Stimulated activated CD8-positive, alpha-beta memory T cell treated with anti-CD3 and anti-CD28 coated beads, Interleukin-4, amount 100 ng/mL, for 1 hour (primary cell): Measurements from ENCODE around the gene KRT33B.

Source experiments
- DNase-seq, 2 donors: peaks; one replicate each; pipeline ENCODE4 v3.0.0-alpha.2; 2020; ENCODE audit warnings: low read depth in 2 of 2, low spot score in 1 of 2

KRT33B gene

GRCh38 chr17:41325611-41326010, 44.0 kb downstream of the KRT33B start:
- no peak for DNase-seq

- DNase-seq: no peak
These were observed 44.5 kb downstream of the KRT33B start for GRCh38 chr17:41325126-41325525.

DNA sequence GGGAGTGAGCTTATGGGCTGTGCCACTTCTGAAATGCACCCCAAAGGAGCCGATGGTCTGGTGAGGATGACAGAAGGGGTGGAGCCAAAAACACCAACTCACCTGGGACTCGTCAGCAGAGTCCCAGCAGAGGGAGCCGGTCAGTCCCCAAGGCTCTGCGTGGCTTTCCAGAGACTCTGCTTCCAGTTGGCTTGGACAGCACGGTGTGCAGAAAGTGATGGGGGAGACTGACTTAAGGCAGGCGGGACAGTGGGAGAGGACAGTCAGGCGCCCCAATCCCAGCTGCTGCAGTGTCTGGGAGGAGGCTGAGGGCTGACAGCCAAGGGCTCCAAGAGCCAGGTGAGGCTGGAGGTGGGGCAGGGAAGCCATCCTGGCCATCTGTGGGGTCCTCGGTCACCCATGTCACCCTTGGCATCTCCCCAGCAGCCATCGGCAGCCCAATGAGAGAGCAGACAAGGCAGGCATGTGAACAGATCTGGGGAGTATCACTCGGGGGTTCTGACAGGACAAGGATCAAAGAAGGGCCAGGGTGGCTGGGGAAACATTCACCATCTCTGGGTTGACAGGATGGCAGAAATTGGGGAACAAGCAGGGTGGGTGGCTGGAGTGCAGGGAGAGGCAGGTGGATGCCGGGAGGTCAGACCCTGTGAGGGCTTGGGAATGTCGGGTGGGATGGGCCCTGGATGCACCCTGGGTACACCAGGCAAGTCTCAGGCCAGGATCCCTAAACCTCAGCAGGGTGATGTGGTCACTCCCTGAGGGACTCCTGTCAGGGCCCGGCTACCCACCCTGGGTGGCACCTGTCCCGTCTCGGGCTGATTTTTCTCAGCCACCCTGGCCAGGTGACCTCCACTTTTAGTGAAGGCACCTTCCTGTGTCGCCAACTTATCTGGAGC, 45.2 kb downstream of the KRT33B start:
- no peak for DNase-seq

GRCh38 chr17:41322903-41323895, 46.4 kb downstream of the KRT33B start:
- DNase-seq: no peak

DNA sequence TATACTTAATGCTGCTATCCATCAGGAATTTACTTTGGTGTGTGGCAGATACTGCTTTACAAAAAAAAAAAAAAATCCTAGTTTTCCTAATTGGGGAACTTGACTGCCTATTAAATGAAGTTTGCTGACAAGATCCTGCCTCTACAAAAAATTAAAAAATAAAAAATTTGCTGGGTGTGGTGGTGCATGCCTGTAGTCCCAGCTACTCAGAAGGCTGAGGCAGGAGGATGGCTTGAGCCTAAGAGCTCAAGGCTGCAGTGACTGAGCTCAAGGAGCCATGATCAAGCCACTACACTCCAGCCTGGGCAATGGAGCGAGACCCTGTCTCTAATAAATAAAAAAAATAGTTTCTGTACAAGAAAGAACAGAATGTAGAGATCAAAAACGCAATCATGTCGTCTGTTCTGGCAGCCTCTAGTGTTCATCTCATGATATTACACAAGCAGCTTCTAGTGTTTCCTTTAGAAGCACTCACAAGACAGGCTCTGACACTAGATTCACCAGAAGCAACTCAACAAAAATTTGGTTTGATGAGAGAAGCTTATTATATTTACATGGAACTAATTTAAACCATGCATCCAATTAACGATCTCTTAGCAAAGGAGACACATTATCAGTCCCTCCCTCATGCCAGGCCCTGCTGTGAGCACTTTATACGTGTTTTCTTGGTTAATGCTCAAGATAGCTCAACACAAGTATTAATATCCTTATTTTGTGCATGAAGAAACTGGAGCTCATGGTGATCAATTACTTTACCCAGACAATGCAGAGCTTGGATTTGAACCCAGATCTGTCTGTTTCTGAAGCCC, 47.3 kb downstream of the KRT33B start:
- DNase-seq: no peak

DNA sequence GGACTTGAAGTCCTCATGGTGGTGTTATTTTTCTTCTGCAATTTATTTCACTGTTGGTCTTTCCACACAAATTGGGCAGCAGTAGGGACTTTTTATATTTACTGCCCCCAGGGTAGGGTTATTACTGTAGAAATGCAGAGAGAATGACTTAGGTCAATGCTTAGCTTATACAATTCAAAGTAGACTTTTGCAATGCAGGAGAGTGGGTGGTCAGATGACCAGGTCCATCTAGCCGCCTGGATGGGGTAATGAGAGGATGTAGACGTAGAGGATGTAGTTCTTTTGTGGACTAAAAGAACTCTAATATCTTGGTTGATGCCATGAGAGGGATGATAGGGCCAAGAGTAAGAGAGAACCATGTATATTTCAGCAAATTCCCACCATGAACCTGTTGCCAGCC, 51.4 kb downstream of the KRT33B start:
- DNase-seq: no peak

DNA sequence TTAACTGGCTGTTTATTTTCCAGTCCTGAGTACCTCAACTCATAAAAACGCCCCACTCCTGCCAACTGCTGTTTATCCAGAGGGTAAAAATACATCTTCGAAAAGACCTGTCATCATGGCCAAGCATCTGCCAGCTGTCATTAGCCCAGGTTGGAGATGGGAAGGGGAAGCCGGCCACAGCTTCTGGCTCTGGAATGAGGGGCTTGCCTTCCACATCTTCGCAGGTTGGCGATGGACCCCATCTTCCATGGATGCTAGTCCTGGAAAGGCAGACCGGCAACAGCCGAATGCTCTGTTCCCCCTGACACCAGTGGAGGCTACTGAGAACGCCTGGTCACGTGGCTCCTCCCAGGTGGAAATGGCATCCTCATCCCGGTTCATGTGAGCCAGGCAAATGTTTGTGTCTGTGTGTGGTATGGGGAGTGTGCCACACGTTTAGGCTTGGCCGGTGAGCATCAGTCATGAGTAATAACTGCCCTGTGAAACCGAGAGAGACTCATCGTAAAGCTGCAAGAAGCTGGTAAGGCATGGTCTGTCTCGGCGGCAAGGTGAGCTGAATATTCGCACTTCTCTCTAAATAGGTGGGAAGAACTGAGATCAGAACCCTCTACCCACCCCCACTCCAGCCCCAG, 53.7 kb downstream of the KRT33B start:
- no peak for DNase-seq

DNA sequence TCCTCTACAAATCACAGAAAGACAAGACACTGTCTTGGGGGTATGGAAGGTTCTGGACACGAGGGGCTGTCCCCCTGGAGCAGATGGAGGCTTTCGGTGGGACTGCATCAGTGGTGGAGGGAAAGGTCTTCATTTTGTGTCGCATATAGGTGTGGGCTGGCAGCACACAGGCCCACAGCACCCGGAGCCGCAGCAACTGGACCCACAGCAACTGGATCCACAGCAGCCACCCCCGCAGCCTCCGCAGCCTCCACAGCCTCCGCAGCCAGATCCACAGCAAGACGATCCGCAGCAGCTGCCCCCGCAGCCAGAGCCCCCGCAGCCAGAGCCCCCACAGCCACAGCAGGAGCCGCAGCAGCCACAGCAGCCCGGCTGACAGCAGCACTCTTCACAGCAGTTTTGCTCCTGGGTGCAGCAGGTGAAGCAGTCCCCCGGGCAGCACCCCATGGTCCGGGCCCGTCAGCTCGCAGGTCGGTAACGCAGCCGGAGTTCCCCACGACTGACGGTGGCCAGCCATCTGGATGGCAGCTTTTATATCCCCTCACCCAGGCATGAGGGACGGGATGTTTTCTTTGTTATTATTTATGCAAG, 54.3 kb downstream of the KRT33B start, which contains the start of gene KRTAP17-1:
TSS of gene KRTAP17-1 (minus strand) at position 507 of the 591 bp plus-strand sequence. CDS start at position 447, 60 bp downstream.
- DNase-seq: no peak
